Thoracic aorta (tissue), 2 donors: Measurements from ENCODE around the gene DERL3. TPM values are rescaled to one million over a fixed set of nuclear protein-coding genes. Genes with fewer than 3 reads are reported as not detected.

ENCODE experiments used
- ATAC-seq: fragments of 150-250 bp; one replicate; pipeline ENCODE4 v1.8.0; 2017; ENCODE audit warnings: low read depth; ENCODE audit not compliant: insufficient number of reproducible peaks, low FRiP score
- DNase-seq: peaks from one replicate; pipeline ENCODE4 v3.0.0-alpha.2; 2020; ENCODE audit warnings: low spot score
- H3K27ac ChIP-seq, 2 donors: fragments of 200-600 bp; sonication (generic); 1 replicate in 1 of 2; 2 replicates in 1 of 2; pipeline ENCODE4 v1.5.1; 2016; ENCODE audit warnings: mild to moderate bottlenecking in 2 of 2, moderate library complexity in 2 of 2
- H3K27me3 ChIP-seq: fragments of 200-600 bp; sonication (generic); replicated peaks from 2 replicates; pipeline ENCODE4 v1.6.0; 2016; ENCODE audit warnings: mild to moderate bottlenecking; ENCODE audit not compliant: insufficient read depth
- H3K36me3 ChIP-seq: fragments of 200-600 bp; sonication (generic); one replicate; pipeline ENCODE4 v1.5.1; 2016
- H3K4me1 ChIP-seq, 2 donors: fragments of 200-600 bp; sonication (generic); 1 replicate in 1 of 2; 2 replicates in 1 of 2; pipeline versions ENCODE4 v1.5.1 to v1.6.0; 2016; ENCODE audit warnings: low read depth in 2 of 2, mild to moderate bottlenecking in 1 of 2; ENCODE audit not compliant: control insufficient read depth in 1 of 2
- H3K4me3 ChIP-seq: fragments of 200-600 bp; sonication (generic); 2 replicates; pipeline ENCODE4 v1.5.1; 2016; ENCODE audit warnings: mild to moderate bottlenecking
- H3K9me3 ChIP-seq: fragments of 200-600 bp; sonication (generic); 2 replicates; pipeline ENCODE4 v1.5.1; 2016
- total RNA-seq, 2 donors: library from RNA; depleted of rRNA; stranded (reverse); fragments of >200 nt; gene quantifications; one replicate each; pipeline versions ENCODE4 v1.1.0 to v1.2.3, GENCODE V29; 2016
- TF ChIP-seq, protein P1 (sequence below): fragments of 200-600 bp; sonication (generic); IDR thresholded peaks from one replicate; pipeline ENCODE4 v1.5.1; 2019; ENCODE audit warnings: antibody characterized with exemption

Gene DERL3
- total RNA-seq, 2 donors from 2014 or later = 2.5 to 3.0 TPM

DNA sequence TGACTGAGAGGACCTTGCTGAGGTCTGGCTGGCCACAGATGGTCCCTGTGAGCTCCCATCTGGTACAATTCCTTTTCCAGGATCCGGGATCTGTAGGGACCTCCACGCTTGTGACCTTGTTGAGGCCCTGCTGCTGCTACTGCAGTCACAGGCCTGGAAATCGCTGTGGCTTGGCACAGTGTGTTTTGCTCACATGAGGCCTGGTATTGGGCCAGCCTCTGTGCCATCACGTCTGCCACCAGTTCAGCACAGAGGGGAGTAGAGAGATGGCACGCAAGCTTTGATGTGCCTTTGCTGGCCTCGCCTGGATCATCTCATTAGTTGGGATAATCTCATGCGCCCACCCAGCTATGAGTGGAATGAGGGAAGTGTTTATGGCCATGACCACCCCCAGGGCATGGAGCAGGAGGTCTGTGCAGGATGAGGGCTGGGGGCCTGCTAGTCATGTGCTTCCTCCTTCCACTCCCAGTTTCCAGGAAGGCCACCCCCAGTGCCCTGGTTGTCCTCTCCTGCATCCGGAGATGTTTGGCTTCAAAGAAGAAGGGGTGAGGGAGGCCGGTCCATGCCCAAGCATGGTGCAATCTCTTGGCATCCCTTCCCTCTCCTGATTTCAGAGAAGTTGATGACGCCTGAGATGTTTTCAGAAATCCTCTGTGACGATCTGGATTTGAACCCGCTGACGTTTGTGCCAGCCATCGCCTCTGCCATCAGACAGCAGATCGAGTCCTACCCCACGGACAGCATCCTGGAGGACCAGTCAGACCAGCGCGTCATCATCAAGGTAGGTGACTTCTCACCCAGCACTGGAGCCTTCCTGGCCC is 22.4 kb downstream of the DERL3 start:
- Histone ChIP-seq H3K27ac (no peak overlapping the region), H3K4me3 (no peak overlapping the region), H3K4me1 (no peaks in the 10 kb centered on the region), H3K36me3 (peaks cover 36% of the 10 kb centered on the region), H3K9me3 (no peaks in the 10 kb centered on the region), H3K27me3 (no peaks in the 10 kb centered on the region)
- TF ChIP-seq, protein P1, sequence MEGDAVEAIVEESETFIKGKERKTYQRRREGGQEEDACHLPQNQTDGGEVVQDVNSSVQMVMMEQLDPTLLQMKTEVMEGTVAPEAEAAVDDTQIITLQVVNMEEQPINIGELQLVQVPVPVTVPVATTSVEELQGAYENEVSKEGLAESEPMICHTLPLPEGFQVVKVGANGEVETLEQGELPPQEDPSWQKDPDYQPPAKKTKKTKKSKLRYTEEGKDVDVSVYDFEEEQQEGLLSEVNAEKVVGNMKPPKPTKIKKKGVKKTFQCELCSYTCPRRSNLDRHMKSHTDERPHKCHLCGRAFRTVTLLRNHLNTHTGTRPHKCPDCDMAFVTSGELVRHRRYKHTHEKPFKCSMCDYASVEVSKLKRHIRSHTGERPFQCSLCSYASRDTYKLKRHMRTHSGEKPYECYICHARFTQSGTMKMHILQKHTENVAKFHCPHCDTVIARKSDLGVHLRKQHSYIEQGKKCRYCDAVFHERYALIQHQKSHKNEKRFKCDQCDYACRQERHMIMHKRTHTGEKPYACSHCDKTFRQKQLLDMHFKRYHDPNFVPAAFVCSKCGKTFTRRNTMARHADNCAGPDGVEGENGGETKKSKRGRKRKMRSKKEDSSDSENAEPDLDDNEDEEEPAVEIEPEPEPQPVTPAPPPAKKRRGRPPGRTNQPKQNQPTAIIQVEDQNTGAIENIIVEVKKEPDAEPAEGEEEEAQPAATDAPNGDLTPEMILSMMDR = no peak
- ATAC-seq (no peak), DNase-seq (no peak)

GRCh38 chr22:23815541-23816155 is 23.2 kb downstream of the DERL3 start:
- H3K36me3 ChIP-seq = peaks cover 30% of the 10 kb centered on the region
- DNase-seq = no peak

GRCh38 chr22:23812378-23812777 is 26.4 kb downstream of the DERL3 start:
- Histone ChIP-seq H3K9me3 (no peaks in the 10 kb centered on the region), H3K4me1 (no peaks in the 10 kb centered on the region), H3K36me3 (peaks cover 27% of the 10 kb centered on the region), H3K27ac (no peak overlapping the region), H3K4me3 (no peak overlapping the region), H3K27me3 (no peaks in the 10 kb centered on the region)
- ATAC-seq (no peak), DNase-seq (no peak)
- TF ChIP-seq, protein P1 = no peak

More at GRCh38 chr22:23815541-23816155, 23.2 kb downstream of the DERL3 start:
- Histone ChIP-seq H3K27me3 (no peaks in the 10 kb centered on the region), H3K4me3 (no peak overlapping the region), H3K4me1 (no peaks in the 10 kb centered on the region), H3K27ac (no peak overlapping the region), H3K9me3 (no peaks in the 10 kb centered on the region)
- ATAC-seq = no peak
- TF ChIP-seq, protein P1 = no peak

- no peak overlapping the region for H3K4me3 ChIP-seq
- TF ChIP-seq, protein P1 = no peak
Observed at GRCh38 chr22:23806837-23807236, 32.0 kb downstream of the DERL3 start.

GRCh38 chr22:23804781-23805291 is 34.0 kb downstream of the DERL3 start:
- no peak overlapping the region for H3K27ac ChIP-seq
- ATAC-seq (no peak), DNase-seq (no peak)
- H3K4me1 ChIP-seq = no peaks in the 10 kb centered on the region
- H3K4me3 ChIP-seq = no peak overlapping the region
- H3K27me3 ChIP-seq = no peaks in the 10 kb centered on the region
- H3K9me3 ChIP-seq = no peaks in the 10 kb centered on the region
- TF ChIP-seq, protein P1 = no peak
- peaks cover 43% of the 10 kb centered on the region for H3K36me3 ChIP-seq

More at GRCh38 chr22:23806837-23807236, 32.0 kb downstream of the DERL3 start:
- Histone ChIP-seq H3K36me3 (peaks cover 32% of the 10 kb centered on the region), H3K27me3 (no peaks in the 10 kb centered on the region), H3K9me3 (no peaks in the 10 kb centered on the region), H3K27ac (no peak overlapping the region), H3K4me1 (no peaks in the 10 kb centered on the region)
- ATAC-seq = no peak
- DNase-seq = no peak
